ENCODE data around the gene CNIH3.

Gene CNIH3

DNA sequence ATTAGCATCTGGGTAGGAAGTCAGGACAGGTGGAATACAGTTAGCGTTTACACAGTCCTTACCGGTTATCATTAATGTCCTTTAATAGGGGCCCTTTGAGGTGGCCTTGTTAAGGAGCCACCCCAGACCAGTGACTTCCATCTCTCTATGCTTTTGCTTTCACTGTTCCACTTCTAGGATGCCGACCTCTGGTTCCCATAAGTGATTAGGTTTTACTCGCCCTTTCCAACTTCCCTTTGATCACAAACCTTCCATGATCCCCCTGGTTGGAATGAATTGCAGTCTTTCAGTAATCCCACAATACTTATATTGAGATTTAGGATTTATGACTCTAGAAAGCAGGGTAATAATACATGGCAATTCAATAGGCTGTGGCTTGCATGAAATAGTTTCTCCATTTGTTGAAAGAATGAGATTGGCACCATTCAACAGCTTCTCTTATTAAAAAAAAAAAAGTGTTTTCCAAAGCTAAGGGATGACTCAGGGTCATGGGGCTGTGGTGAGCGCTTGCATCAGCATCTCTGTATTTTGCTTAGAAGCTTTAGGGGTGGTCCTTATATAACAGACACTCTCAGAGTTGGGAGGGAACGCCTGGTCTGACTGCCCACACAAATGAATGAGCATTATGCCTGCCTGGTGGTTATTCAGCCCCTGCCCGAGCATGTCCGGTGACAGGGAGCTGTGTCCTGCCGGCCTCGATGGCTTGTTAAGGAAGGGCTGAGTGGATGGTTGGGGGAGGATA, 110.5 kb downstream of the CNIH3 start:
- no peak for DNase-seq

DNA sequence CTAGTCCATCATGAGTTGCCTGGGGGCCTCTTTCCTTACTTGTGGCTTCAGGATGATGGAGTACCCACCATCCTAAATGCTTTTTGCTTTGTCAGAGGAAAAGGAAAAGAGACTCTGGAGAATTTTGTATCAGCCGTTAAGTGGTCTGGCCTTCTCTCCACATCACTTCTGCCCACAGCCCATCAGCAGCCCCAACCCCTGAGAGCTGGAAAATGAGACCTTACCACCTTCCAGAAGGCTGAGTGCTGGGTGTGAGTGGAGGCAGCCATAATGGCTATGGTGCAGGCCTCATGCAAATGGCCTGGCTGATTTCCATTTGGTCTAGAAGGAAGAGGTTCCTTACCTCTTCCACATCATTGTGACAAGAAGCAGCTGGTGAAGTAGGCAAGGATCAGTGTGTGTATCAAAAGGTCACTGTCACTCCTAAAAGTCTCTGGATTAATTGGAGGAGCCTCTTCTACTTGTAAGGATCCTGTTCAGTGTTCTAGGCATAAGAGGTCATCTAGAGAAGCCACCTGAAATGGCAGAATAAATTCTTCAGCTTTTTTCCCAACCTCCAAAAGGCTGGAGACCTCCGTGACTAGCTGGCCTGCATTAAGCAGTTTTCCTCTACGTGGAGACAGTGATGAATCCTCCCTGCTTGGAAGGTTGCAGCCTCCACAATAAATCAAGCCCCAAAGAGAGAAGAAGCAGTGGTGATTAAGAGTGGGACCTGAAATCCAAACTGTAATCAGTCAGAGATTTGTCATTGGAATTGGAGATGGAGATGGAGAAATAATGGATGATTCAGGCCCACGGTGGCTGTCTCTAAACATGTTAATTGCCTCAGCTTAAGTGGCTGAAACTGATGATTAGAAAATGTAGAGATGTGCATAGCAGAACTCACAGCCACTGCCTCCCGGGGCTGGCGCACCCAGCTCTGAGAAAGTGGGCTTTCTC, 111.5 kb downstream of the CNIH3 start:
- no peak for DNase-seq

DNA sequence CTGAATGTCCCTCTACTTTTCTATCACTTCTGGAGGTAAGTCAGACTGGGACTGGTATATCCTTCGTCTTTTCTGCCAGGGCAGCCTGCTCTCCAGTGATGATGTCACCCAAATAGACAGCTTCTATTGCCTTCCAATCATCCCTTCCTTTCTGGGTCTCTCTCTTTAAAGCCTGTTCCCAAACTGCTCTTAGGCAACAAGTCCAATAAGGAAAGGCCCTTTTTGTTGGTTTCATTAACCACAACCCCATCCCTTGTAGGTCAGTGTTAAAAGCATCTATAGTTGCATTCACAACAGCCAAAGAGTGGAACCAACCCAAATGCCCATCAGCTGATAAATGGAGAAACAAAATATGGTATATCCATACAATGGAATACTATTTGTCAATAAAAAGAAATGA, 114.4 kb downstream of the CNIH3 start:
- no peak for DNase-seq

DNA sequence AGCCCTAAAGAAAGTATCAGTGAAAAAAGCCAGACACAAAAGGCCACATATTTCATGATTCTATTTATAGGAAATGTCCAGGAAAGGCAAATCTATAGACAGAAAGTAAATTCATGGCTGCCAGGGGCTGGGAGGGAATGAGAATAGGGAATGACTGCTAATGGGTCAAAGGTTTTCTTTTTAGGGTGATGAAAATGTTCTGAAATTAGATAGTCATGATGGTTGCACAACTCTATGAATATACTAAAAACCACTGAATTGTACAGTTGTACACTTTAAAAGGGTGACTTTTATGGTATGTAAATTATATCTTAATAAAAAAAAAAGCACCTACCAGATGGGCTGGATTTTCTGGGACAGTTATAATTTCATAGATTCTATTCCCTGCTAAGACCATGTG, 114.8 kb downstream of the CNIH3 start:
- DNase-seq, result no peak

DNA sequence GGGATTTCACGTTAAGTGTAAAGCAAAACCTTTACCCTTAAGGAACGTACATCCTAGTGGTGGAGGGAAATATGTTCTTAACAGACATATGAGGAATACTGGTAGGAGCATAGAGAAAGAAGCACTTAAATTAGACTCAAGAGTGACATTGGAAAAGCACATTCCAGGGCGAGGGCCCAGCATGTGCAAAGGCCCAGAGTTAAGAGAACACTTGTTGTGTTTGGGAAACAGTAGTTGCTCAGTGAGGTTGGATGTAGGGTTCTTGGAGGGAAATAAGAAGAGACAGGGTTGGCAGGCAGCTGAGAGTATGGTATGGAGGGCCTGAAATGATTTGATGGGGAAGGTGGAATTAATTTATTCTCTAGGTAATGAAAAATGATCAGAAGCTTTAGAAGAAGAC, 115.5 kb downstream of the CNIH3 start:
- DNase-seq, result no peak

DNA sequence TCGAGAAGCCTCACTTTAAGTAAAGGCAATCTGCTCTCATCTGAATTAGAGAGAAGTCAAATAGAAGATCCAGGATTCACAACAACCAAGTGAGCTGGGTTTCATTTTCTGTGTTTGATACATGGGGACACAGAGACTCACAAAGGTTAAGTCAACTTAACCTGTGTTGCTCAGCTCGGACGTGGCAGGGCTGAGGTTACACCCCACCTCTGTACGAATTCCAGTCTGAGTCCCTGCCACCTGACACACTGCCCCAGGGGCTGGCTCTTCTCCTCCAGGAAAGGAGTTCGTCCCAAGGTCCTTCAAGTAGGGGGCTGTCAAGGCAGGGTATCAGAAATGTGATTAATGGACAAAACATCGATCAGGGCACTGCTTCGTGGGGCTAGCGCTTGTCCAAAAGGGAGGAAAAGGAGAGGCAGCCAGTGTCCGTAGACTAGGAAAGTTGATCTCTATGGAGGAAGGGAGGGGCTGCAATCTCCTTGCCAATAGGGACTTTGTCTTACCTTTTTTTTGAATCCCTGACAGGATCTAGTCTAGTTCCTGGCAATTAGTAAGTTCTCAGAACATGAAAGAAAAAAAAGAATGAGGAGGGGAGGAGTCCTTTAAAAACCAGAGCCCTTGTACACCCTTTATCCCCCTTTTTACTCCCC, 116.4 kb downstream of the CNIH3 start:
- DNase-seq, result no peak

DNA sequence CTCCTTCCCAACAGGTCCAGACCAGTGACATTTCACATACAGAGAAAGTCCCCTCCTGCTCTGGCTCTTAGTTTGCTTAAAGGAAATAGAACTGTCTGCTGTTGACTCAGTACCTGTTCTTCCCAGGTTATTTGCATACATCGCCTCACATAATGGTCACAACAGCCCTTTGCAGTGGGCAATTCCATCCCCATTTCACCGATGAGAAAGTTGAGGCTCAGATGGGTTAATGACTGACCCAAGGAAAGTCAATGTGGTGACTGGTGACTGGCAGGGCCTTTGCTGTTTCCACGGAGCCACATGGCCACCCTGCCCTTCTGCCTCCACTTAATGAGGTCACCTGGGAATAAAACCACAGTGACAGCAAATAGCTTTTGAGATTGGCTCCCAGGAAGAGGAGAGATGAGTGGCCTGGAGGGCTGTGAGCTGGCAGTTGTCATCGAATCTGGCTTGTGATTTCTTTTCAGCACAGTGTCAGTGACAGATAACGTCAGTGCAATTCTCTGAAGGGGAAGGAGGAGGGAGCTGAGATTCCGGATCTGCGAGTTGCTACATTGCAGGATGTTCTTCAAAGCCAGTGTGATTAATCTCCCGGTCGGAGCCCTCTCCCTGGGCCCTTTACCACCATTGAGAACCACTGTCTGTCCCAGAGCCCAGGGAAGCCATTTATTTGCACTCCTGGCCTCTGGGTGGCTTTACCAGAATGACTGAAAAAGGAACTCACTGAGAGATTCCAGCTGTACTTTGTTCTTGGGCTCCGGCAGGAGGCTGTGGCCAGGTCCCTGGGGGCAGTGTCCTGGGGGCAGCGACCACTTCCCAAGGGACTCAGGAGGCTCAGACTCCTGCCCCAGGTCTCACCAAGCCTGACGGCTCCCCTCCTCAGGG, 117.2 kb downstream of the CNIH3 start:
- no peak for DNase-seq

DNA sequence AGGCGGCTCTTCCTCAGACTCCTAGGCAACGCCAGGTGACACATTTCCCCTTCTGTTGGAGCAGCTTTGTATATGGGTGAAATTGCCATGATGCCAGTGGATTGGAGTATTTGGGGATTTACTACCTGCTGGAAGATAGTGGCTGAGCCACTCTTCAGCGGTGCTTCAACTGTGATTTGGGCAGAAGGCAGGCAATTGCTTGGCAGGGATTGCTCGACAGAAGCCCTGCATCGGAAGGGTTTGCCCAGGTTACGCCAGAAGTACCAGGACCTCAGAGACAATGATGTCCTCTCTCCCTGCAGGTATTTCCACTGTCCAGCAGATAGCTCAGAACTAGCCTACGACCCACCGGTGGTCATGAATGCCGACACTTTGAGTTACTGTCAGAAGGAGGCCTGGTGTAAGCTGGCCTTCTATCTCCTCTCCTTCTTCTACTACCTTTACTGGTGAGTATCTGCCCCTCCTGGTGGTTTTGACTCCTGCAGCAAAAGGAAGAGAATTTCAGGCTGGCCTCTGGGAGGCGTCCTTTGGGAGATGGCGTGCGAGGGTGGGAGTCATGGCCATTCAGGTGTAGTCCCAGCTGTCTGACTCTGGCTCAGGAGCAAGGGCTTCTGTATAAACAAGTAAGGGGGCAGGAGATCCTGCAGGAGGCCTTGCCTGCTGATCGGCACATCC, 118.3 kb downstream of the CNIH3 start:
- DNase-seq, result no peak

DNA sequence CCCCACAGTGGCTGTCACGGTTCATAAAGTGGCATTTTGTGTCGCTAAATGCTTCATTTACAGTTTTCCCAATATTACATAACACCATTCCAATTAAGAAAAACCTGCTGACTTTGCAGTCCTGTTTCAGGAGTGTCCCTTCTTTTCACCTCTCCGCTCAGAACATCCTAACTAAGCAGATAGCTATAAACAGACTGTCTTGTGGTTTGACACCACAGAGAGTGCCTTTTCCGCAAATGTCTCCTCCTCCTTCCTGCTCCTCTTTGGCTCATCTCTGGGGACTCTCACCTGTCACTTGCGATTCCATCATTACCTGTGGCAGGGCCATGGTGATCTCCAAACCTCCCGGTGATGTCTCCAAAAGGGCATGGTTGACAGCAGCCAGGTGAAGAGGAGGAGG, 119.0 kb downstream of the CNIH3 start:
- no peak for DNase-seq

- DNase-seq, result no peak
Observed at GRCh38 chr1:224736619-224737352, 120.7 kb downstream of the CNIH3 start.

- DNase-seq, result no peak
Observed at GRCh38 chr1:224737353-224737727, 121.2 kb downstream of the CNIH3 start.

- DNase-seq, result no peak
Observed at GRCh38 chr1:224739303-224739996, 123.3 kb downstream of the CNIH3 start.

DNA sequence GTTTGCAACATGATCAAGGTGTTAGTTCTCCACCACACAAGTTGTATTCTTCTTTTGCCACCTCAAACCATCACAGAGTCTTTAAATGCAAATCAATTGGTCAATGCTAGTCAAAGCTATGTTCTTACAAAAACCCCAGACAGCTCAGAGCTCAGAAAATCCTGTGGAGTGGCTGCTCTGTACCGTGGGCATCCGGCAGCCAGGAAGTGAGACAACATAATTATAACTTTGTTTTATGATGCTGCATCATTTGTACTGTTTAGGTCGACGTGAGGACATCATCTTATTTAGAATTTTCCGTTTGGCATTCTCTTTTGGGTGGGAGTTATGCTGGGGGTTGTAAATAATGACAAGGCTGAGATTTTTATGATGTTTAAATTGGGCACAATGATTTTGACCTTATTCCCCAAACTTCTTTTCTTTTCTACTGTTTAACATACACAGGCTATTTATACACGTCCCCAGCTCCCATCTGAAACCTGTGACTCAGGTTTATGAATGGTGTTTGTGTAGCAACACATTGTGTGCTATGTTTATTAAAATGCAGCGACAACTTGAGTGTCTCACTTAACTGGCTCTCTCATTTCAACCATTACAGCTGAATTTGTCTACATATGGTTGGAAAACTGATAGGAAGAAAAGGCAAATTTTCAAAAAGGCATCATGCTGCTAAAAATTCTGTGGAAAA, 124.0 kb downstream of the CNIH3 start:
- no peak for DNase-seq

DNA sequence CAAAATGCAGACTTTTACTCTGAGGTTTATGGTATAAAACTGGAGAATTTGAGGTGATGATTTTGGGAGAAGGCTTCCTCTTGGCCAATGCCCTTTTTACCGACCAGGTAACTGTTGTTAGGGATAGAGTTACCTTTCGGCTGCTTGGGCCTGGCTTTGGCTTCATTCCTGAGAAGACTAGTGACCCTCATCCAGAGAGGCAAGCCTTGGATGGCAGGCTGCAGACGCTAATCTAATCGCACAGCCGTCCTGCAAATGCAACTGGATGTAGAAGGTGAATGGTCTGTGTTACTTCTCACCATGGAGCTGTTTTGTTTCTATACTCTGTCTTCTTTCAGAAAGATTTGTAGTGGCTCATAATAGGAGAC, 124.6 kb downstream of the CNIH3 start:
- DNase-seq, result no peak

- DNase-seq, result no peak
Observed at GRCh38 chr1:224742349-224742748, 126.2 kb downstream of the CNIH3 start.

DNA sequence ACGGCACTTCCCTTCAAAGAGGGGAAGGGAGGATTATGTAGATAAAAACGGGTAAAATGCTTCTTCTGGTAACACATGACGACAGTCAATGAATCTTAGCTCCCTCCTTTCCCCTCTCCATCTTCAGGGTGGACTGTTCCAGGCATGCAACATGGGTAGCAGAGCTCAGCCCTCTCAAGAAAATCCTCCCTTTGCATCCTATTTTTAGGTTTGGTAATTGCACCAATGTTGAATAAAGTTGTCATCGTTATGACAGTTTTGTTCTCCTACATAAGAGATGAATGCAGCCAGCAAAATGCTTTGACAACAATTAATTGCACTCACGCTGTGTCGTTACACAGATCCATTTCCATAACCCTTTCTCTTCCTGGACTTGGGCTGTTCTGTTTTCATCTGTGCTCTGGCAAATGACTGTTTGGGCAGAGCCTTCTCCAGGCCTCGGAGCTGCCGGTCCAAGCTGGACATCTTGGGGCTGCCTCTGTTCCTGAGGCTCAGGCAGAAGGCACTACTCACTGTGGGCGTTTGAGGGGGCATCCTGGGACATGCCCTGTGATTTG, 127.6 kb downstream of the CNIH3 start:
- DNase-seq, result no peak

DNA sequence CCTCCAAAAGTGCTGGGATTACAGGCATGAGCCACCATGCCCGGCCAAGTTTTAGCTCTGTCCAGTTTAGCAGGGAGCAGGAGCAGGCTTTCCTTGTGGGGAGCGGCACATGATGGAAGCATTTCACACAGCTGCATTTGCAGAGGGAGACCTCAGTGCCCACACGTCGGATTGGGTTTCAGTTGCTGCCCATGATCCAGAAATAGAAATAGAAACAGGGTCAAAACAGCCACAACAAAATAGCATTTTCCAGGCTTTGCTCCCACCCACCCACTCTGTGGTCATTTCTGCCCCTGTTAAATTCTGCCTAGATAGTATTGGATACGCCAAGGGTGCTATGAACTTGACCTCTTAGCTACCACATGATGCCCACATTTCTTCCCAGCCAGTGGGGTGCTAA, 128.4 kb downstream of the CNIH3 start:
- no peak for DNase-seq

DNA sequence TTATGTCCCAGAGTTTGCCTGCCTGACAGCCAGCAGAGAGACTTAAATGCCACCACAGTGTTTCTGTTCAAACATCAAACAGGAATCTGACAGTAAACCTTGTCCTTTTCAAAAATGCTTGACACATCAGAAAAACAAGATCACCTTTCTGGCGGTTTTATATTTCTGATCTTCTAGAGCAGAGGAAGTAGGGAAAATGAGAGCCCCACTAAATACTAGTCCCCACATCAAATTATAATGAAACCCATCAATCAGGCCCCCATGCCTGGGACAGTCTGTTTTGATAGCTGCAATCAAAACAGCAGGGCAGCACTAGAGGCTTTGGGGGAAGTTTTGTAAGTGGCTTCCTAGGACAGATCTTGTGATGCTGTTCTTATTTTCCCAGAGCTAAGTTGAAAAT, 129.3 kb downstream of the CNIH3 start:
- DNase-seq, result no peak

GRCh38 chr1:224745924-224746323, 129.8 kb downstream of the CNIH3 start:
- DNase-seq, result no peak

DNA sequence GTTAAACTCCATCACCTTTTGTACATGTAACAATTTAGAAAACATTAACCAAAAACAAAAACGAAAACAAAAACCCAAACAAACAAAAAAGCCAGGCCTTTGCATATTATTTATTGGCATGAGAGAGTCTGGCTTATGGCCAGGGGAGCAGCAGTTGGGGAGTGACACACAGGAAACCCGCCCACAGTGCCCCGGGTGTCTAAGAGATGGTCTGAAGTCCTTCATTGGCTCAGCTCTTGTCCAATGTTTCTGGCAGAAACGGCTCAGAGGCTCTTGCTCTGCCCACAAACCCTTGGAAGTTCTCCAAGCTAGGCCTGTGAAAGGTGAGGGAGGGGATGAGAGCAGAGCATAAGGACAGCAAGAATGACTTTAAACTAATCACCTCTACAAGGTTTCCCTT, 131.5 kb downstream of the CNIH3 start:
- DNase-seq, result no peak
